HepG2 (cell line): ENCODE results near the gene CACNG7. TPM values are rescaled to one million over a fixed set of nuclear protein-coding genes. Genes with fewer than 3 reads are reported as not detected.

Source experiments
- ATAC-seq: fragments of 200-7000 bp; cut with Tn5 transposase; 3 replicates; pipeline ENCODE4 v1.9.1; 2020; ENCODE audit warnings: mild to moderate bottlenecking, moderate library complexity
- BruUV-seq: library from RNA; stranded (reverse); fragments of 400-500 nt; replicated peaks from 2 replicates; lab custom pipeline; 2021; lab: Mats Ljungman, UMichigan
- CTCF ChIA-PET: fragments of 300-600 bp; formaldehyde crosslinking; extraction: SDS; loops from one replicate; lab custom pipeline; 2021; ENCODE audit warnings: low total read pairs, inconsistent platforms, low intra/inter-chr PET ratio; lab: Yijun Ruan, JAX
- POLR2A ChIA-PET: fragments of 350-600 bp; sonication (Branson Sonifier 250); formaldehyde crosslinking; loops from one replicate; lab custom pipeline; 2020; ENCODE audit warnings: antibody characterized with exemption, inconsistent platforms; lab: Yijun Ruan, JAX
- DNase-seq: peaks from one replicate; pipeline ENCODE4 v3.0.0-alpha.2; 2015; ENCODE audit warnings: low spot score
- FAIRE-seq: peaks from 3 replicates; lab custom pipeline; 2011; peaks lifted over from hg19 to GRCh38; lab: Jason Lieb, UNC
- H2AFZ ChIP-seq: one replicate; pipeline ENCODE4 v1.6.1; 2011; ENCODE audit warnings: low read length, inconsistent platforms
- H3K27ac ChIP-seq: fragments of 300-600 bp; 3 replicates; pipeline ENCODE4 v1.8.0; 2011; ENCODE audit warnings: mixed run types, mild to moderate bottlenecking, mixed read lengths, low read length, inconsistent platforms; ENCODE audit not compliant: insufficient read depth; ENCODE audit errors: extremely low read length
- H3K27me3 ChIP-seq, 2 experiments: fragments of 200-600 bp in 1 of 2; 2 replicates in 1 of 2; 3 replicates in 1 of 2; pipeline versions ENCODE4 v1.6.0 to v1.8.0; 2011; ENCODE audit warnings: low read length in 2 of 2, mild to moderate bottlenecking in 2 of 2, moderate library complexity in 2 of 2, inconsistent platforms in 1 of 2; ENCODE audit not compliant: insufficient read depth in 2 of 2, control insufficient read depth in 1 of 2
- H3K36me3 ChIP-seq, 2 experiments: fragments of 200-600 bp in 1 of 2; replicated peaks in 1 of 2; 2 replicates in 1 of 2; 3 replicates in 1 of 2; pipeline versions ENCODE4 v1.5.1 to v1.8.0; 2011; ENCODE audit warnings: low read length in 2 of 2, inconsistent platforms in 1 of 2; ENCODE audit not compliant: insufficient read depth in 2 of 2, control insufficient read depth in 1 of 2
- H3K4me1 ChIP-seq: 2 replicates; pipeline ENCODE4 v1.5.1; 2012; ENCODE audit warnings: low read length, inconsistent platforms; ENCODE audit not compliant: insufficient read depth
- H3K4me2 ChIP-seq: 2 replicates; pipeline ENCODE4 v1.6.0; 2011; ENCODE audit warnings: low read depth, low read length, inconsistent platforms
- H3K4me3 ChIP-seq, 3 experiments: fragments of 200-600 bp in 1 of 3; sonication (generic), shearing (Covaris generic) in 1 of 3; replicated peaks in 1 of 3; 2 replicates each; pipeline ENCODE4 v1.5.1; 2011 to 2016; ENCODE audit warnings: low read length in 3 of 3, inconsistent platforms in 2 of 3, low read depth in 2 of 3, mild to moderate bottlenecking in 2 of 3, control low read depth in 1 of 3, mixed read lengths in 1 of 3; ENCODE audit not compliant: insufficient read depth in 1 of 3
- H3K79me2 ChIP-seq: one replicate; pipeline ENCODE4 v1.6.1; 2011; ENCODE audit warnings: low read length, inconsistent platforms; ENCODE audit not compliant: insufficient read depth
- H3K9ac ChIP-seq: 2 replicates; pipeline ENCODE4 v1.6.0; 2011; ENCODE audit warnings: mild to moderate bottlenecking, low read depth, low read length, inconsistent platforms; ENCODE audit not compliant: insufficient read depth
- H3K9me3 ChIP-seq: 2 replicates; pipeline ENCODE4 v1.5.1; 2012; ENCODE audit warnings: mild to moderate bottlenecking, low read length
- H4K20me1 ChIP-seq: 2 replicates; pipeline ENCODE4 v1.6.0; 2011; ENCODE audit warnings: inconsistent platforms, mild to moderate bottlenecking, low read length, moderate library complexity; ENCODE audit not compliant: insufficient read depth
- BRD4 ChIP-seq: sonication (generic); formaldehyde crosslinking; IDR thresholded peaks from 2 replicates; pipeline ENCODE4 v1.4.0; 2020; ENCODE audit warnings: missing genetic modification reagents
- CBX2 ChIP-seq, 2 experiments: fragments of 200-600 bp in 1 of 2; sonication (generic); formaldehyde crosslinking in 1 of 2; IDR thresholded peaks; 2 replicates each; pipeline versions ENCODE4 v1.7.0 to v1.8.1; 2018 to 2022; ENCODE audit warnings: low read depth in 2 of 2, low read length in 1 of 2, mild to moderate bottlenecking in 1 of 2, missing genetic modification reagents in 1 of 2
- CERS6 ChIP-seq: sonication (generic); formaldehyde crosslinking; IDR thresholded peaks from 2 replicates; pipeline ENCODE4 v1.5.0; 2020; ENCODE audit warnings: missing genetic modification reagents
- ELF1 ChIP-seq: sonication (generic); formaldehyde crosslinking; IDR thresholded peaks from 2 replicates; pipeline ENCODE4 v1.4.0; 2020; ENCODE audit warnings: missing genetic modification reagents
- ELF3 ChIP-seq: IDR thresholded peaks from 2 replicates; pipeline ENCODE4 v1.6.1; 2016; ENCODE audit warnings: missing genetic modification reagents, missing compliant biosample characterization
- FOSL2 ChIP-seq: sonication (generic); formaldehyde crosslinking; IDR thresholded peaks from 2 replicates; pipeline ENCODE4 v1.4.0; 2020; ENCODE audit warnings: missing genetic modification reagents
- GLI4 ChIP-seq: sonication (generic); formaldehyde crosslinking; IDR thresholded peaks from 2 replicates; pipeline ENCODE4 v1.5.1; 2020; ENCODE audit warnings: missing genetic modification reagents, mild to moderate bottlenecking, moderate library complexity, borderline replicate concordance
- HIVEP1 ChIP-seq: sonication (generic); formaldehyde crosslinking; IDR thresholded peaks from 2 replicates; pipeline ENCODE4 v1.4.0; 2020; ENCODE audit warnings: mild to moderate bottlenecking, missing genetic modification reagents
- HNRNPUL1 ChIP-seq: fragments of 200-400 bp; formaldehyde crosslinking; IDR thresholded peaks from 2 replicates; pipeline ENCODE4 v1.6.1; 2017; ENCODE audit warnings: low read depth, mild to moderate bottlenecking, low read length, moderate library complexity
- KAT2B ChIP-seq: fragments of 150-350 bp; IDR thresholded peaks from 2 replicates; pipeline ENCODE4 v1.6.1; 2014; ENCODE audit warnings: low read depth, low read length, borderline replicate concordance
- MEIS1 ChIP-seq: sonication (generic); formaldehyde crosslinking; IDR thresholded peaks from 2 replicates; pipeline ENCODE4 v1.9.0; 2021; ENCODE audit warnings: mild to moderate bottlenecking, missing genetic modification reagents, moderate library complexity, borderline replicate concordance
- NFE2 ChIP-seq: sonication (generic); formaldehyde crosslinking; IDR thresholded peaks from 2 replicates; pipeline ENCODE4 v1.4.0; 2020; ENCODE audit warnings: missing genetic modification reagents
- SRY ChIP-seq: sonication (generic); formaldehyde crosslinking; IDR thresholded peaks from 2 replicates; pipeline ENCODE4 v1.8.0; 2022; ENCODE audit warnings: mild to moderate bottlenecking, missing genetic modification reagents
- TFDP1 ChIP-seq: IDR thresholded peaks from 2 replicates; pipeline ENCODE4 v1.6.1; 2016; ENCODE audit warnings: missing compliant biosample characterization, missing genetic modification reagents, borderline replicate concordance
- TFE3 ChIP-seq: IDR thresholded peaks from 2 replicates; pipeline ENCODE4 v1.6.1; 2016
- ZKSCAN1 ChIP-seq: fragments of 150-350 bp; IDR thresholded peaks from 2 replicates; pipeline ENCODE4 v1.6.1; 2014; ENCODE audit warnings: low read length
- ZNF251 ChIP-seq: sonication (generic); formaldehyde crosslinking; IDR thresholded peaks from 2 replicates; pipeline ENCODE4 v1.9.0; 2021; ENCODE audit warnings: mild to moderate bottlenecking, missing genetic modification reagents
- ZNF33A ChIP-seq: sonication (generic); formaldehyde crosslinking; IDR thresholded peaks from 2 replicates; pipeline ENCODE4 v1.5.1; 2020; ENCODE audit warnings: missing genetic modification reagents, mild to moderate bottlenecking, moderate library complexity, borderline replicate concordance
- ZNF501 ChIP-seq: sonication (generic); formaldehyde crosslinking; IDR thresholded peaks from 2 replicates; pipeline ENCODE4 v1.5.1; 2020; ENCODE audit warnings: mild to moderate bottlenecking, moderate library complexity, missing genetic modification reagents
- ZNF530 ChIP-seq: sonication (generic); formaldehyde crosslinking; IDR thresholded peaks from 2 replicates; pipeline ENCODE4 v1.5.0; 2020; ENCODE audit warnings: low read depth, mild to moderate bottlenecking, missing genetic modification reagents
- ZNF570 ChIP-seq: sonication (generic); formaldehyde crosslinking; IDR thresholded peaks from 2 replicates; pipeline ENCODE4 v1.4.0; 2020; ENCODE audit warnings: mild to moderate bottlenecking, missing genetic modification reagents, borderline replicate concordance
- ZNF619 ChIP-seq: sonication (generic); formaldehyde crosslinking; IDR thresholded peaks from 2 replicates; pipeline ENCODE4 v1.4.0; 2020; ENCODE audit warnings: mild to moderate bottlenecking, missing genetic modification reagents
- ZNF772 ChIP-seq: sonication (generic); formaldehyde crosslinking; IDR thresholded peaks from 2 replicates; pipeline ENCODE4 v1.5.0; 2020; ENCODE audit warnings: mild to moderate bottlenecking, missing genetic modification reagents
- WGBS: methylation state at CpG from one replicate; pipeline ENCODE4 v1.1.6; 2017; ENCODE audit warnings: low lambda C conversion rate; 5-methylcytosine and 5-hydroxymethylcytosine counted together
- in situ Hi-C: cut with HindIII; loops from 2 replicates; pipeline ENCODE4 v1.10.0; 2017; ENCODE audit warnings: low pct_unique_long_range_greater_than_20kb; ENCODE audit not compliant: extremely low pct_ligation_motif_present
- intact Hi-C: fragments of 100-400 bp; cut with micrococcal nuclease; formaldehyde crosslinking; loops from one replicate; pipeline ENCODE4 v1.10.0; 2022; ENCODE audit not compliant: unreplicated experiment
- polyA plus RNA-seq, 8 experiments: library from polyadenylated mRNA; depleted of rRNA in 3 of 8; stranded (reverse) in 7 of 8; unstranded in 1 of 8; fragments of >200 nt; fragmentation: Illumina TruSeq in 4 of 8; extraction: Trizol in 4 of 8; gene quantifications; 2 replicates each; pipeline versions ENCODE4 v1.2.1 to v1.2.3, GENCODE V29; 2011 to 2016; ENCODE audit warnings: low read depth in 4 of 8, missing spikeins in 1 of 8, mixed read lengths in 1 of 8; ENCODE audit not compliant: insufficient read depth in 1 of 8
- total RNA-seq, 5 experiments: library from RNA; depleted of rRNA; stranded (reverse); fragments of >200 nt; fragmentation: Illumina TruSeq; extraction: Trizol; gene quantifications; 2 replicates each; pipeline ENCODE4 v1.2.3, GENCODE V29; 2016; ENCODE audit warnings: low read depth in 1 of 5

The CACNG7 gene
- total and polyA plus RNA-seq, 2 of the 13 experiments (the other 11 are each of a cell fraction or from before 2014, with no cell fraction given), result not detected

- Histone ChIP-seq H3K27ac (no peak overlapping the region), H2AFZ (no peak overlapping the region), H3K36me3 (no peaks in the 10 kb centered on the region), H3K4me2 (no peak overlapping the region), H3K9ac (no peak overlapping the region), H4K20me1 (no peaks in the 10 kb centered on the region), H3K27me3 (0 out of 5 replicates have a peak, but pooled peaks cover 0 to 9% of the 10 kb centered on the region in 2 experiments), H3K4me1 (no peaks in the 10 kb centered on the region), H3K9me3 (no peaks in the 10 kb centered on the region), H3K4me3 (no peak overlapping the region), H3K79me2 (no peaks in the 10 kb centered on the region)
- ChIA-PET CTCF (no interaction called here), POLR2A (no interaction called here)
- no TSS peak for BruUV-seq
- in situ Hi-C loops (no loop called here), intact Hi-C loops (no loop called here)
- 17% methylated on average over 9 of the region's 9 CpGs for WGBS
- peak; percentile 71 for DNase-seq
- peak; percentile 91 for FAIRE-seq
- peak; percentile 88 for ATAC-seq
- TF ChIP-seq CBX2 (IDR thresholded peaks at IDR 0.05; ENCODE audit: low read depth, low read length) (no peak), CBX2 (CRISPR knock-in tag; IDR thresholded peaks at IDR 0.05; ENCODE audit: low read depth) (no peak), ZNF772 (CRISPR knock-in tag) (no peak), HIVEP1 (no peak), ZNF251 (no peak), ZNF619 (CRISPR knock-in tag) (no peak), TFE3 (CRISPR knock-in tag) (no peak), ZNF570 (CRISPR knock-in tag) (no peak), HNRNPUL1 (no peak), ELF3 (CRISPR knock-in tag) (0 out of 2 replicates have a peak, but pooled peaks have one; percentile 41), ELF1 (CRISPR knock-in tag) (peak; percentile 83), TFDP1 (CRISPR knock-in tag) (no peak), ZNF530 (CRISPR knock-in tag) (no peak), NFE2 (CRISPR knock-in tag) (no peak), SRY (CRISPR knock-in tag) (no peak), KAT2B (no peak), ZNF501 (CRISPR knock-in tag) (no peak), ZKSCAN1 (no peak), ZNF33A (CRISPR knock-in tag) (no peak), FOSL2 (CRISPR knock-in tag) (no peak), MEIS1 (CRISPR knock-in tag) (no peak), GLI4 (CRISPR knock-in tag) (no peak), BRD4 (CRISPR knock-in tag) (no peak), CERS6 (CRISPR knock-in tag) (no peak)
Measured at GRCh38 chr19:53977429-53977990, 68.4 kb downstream of the CACNG7 start.
